HG02642 (cell line): ENCODE data around the gene CCDC190.
"Not testable (repeated sequence)": the region's sequence is repeated elsewhere in the genome, so short reads cannot be mapped to it uniquely, and the experiment has no call there.

Experiments
- ATAC-seq: cut with Tn5 transposase; IDR thresholded peaks from one replicate; pipeline ENCODE4 v1.9.1; 2021; ENCODE audit warnings: mild to moderate bottlenecking; ENCODE audit not compliant: unreplicated experiment, poor library complexity

CCDC190 gene

DNA sequence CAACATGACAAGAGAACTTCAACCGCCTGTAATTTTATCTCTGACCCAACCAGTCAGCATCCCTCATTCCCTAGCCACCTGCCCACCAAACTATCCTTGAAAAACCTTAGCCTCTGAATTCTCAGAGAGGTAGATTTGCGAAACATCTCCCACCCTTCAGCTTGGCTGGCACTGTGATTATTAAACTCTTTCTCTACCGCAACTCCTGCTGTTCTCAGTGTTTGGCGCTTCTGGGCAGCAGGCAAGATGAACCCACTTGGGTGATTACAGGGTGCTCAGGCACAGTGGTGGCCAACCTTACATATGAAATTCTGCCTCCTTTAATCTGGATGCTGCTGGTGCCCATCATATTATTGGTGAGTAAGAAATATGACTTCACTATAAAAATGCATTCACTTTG is 22.1 kb downstream of the CCDC190 start:
- no peak for ATAC-seq

GRCh38 chr1:162835157-162835899 is 25.6 kb downstream of the CCDC190 start:
- peak; percentile 60 for ATAC-seq

DNA sequence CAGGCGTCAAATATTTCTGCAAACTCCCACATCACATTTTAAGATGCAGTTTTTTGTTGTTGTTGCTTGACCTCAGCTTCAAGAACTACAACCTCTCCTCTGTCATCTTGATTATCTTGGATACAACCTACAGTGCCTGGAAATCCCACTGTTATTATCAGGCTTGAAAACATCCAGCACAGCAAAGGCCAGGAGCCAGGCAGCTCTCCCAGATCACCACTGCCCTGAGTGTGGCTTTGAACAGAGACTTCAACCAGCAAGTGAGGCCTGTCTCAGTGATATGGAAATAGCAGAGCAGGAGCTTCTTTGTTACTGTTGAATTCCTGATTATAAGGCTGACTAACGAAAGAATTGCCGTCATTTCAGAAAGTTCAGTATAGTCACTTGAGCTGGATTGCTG is 28.5 kb downstream of the CCDC190 start:
- no peak for ATAC-seq

DNA sequence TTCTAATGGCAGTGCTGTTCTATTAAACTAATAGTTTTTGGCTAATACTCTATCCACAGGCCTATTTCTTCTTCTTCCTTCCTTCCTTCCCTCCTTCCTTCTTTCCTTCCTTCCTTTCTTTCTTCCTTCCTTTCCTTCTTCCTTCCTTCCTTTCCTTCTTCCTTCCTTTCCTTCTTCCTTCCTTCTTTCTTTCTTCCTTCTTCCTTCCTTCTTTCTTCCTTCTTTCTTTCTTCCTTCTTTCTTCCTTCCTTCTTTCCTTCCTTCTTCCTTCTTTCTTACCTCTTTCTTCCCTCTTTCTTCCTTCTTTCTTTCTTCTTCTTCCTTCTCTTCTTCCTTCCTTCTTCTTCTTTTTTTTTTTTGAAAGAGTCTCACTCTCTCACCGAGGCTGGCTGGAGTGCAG is 31.7 kb downstream of the CCDC190 start:
- no peak for ATAC-seq

- no peak for ATAC-seq
These were observed 37.0 kb downstream of the CCDC190 start for GRCh38 chr1:162823771-162824525.

GRCh38 chr1:162823231-162823630 is 37.7 kb downstream of the CCDC190 start:
- no peak for ATAC-seq

DNA sequence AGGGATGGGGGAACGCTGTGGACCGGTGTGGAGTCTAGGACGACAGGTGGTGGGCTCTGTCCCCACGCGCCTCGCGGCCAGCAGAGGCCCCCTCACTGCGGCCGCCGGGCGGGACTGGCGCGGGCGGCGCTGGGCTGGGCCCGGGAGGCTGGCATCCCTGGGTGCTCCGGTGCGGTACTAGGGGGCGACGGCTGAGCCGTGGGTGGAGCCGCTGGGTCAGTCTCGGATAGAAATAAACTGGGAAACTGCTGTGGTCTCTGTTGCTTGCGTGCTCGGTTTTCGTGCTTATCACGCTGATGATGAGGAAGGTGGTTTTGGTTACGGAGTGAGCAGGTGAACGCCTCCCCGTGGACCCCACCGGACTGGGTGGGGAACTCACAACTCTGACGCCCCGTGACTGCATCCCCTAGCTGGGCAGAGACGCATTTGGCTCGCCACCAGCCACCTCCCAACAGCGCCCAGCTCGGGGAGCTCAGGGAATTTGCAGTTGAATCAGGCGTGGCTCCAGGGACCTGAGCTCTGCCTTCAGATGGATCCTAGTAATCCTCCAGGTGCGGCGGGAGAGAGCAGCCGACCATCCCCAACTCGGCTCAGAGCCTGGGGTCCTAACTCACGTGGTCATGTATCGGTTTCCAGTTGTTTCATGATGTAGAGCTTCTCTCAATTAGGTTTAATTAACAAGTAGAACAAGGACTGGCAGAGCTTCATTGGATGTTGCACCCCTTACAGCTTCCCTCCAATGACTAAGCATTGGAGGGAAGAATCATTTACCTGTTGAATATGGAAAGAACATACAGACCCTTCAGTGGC is 38.4 kb downstream of the CCDC190 start:
- no peak for ATAC-seq

DNA sequence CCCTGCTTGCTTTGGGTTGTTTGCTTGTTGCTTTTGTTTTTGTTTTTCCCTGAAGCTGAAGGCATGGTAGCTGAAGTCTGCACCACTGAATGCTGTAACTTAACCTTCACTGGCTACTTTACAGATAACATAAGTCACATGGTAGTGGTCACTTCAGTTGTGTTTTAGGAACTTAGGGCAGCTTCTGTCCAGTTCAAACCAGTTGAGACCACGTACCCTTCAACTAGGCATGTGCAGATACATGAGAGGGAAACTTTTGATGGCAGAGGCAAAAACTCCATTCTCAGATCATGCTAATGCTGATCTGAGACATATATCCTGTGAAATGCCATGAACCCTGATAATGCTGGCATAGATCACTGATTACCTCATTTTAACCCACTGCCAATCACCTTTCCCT is 42.3 kb downstream of the CCDC190 start:
- ATAC-seq: not testable (repeated sequence)

DNA sequence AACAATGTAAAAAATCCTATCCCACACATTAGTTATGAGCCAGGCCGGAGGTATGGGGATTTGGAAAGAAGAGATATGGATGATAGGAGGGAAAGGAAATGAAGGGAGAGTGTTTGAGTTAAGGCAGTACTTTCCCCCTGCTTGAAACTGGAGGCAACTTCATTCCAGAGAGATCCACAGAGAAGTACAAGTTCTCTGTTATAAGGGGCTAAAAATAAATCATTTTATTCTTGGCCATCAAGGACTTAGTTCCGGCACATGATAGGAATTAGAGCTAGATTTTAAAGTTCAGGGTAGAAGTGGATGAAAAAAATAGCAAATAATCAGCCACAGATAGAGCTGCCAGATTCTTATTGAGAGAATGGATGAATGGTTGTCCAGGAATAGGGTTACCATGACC is 42.8 kb downstream of the CCDC190 start:
- ATAC-seq: not testable (repeated sequence)

GRCh38 chr1:162812357-162812756 is 48.6 kb downstream of the CCDC190 start:
- ATAC-seq: not testable (repeated sequence)

DNA sequence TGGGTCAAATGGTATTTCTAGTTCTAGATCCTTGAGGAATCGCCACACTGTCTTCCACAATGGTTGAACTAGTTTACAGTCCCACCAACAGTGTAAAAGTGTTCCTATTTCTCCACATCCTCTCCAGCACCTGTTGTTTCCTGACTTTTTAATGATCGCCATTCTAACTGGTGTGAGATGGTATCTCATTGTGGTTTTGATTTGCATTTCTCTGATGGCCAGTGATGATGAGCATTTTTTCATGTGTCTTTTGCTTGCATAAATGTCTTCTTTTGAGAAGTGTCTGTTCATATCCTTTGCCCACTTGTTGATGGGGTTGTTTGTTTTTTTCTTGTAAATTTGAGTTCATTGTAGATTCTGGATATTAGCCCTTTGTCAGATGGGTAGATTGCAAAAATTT is 53.5 kb downstream of the CCDC190 start:
- not testable (repeated sequence) for ATAC-seq
